ENCODE results near the gene PACS2. TPM values are rescaled to one million over a fixed set of nuclear protein-coding genes. Genes with fewer than 3 reads are reported as not detected.

Gene PACS2
- total and polyA plus RNA-seq, 2 experiments from 2014 or later, result 10.0 to 39.7 TPM

DNA sequence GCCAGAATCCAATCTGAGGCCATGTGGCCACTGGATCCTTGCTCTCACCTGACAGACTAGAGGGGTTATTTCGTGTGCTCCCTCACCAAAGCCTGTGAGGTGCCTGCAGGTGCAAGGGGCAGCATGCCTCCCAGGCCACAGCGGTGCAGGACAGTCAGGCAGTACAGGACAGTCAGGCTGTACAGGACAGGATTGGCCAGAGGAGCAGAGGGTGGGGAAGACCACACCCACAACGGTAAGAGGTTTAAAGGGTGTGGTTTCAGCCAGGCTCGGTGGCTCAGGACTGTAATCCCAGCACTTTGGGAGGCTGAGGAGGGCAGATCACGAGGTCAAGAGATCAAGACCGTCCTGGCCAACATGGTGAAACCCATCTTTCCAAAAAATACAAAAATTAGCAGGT is 10.6 kb upstream of the PACS2 start:
- Histone ChIP-seq H4K20me1 (ENCODE audit: insufficient read depth) (no peaks in the 10 kb centered on the region), H2AFZ (no peak overlapping the region), H3K27me3 (replicated peaks; ENCODE audit: insufficient read depth) (no peaks in the 10 kb centered on the region), H3K9ac (no peak overlapping the region), H3K4me3 (no peak overlapping the region), H3K4me1 (ENCODE audit: insufficient read depth) (no peaks in the 10 kb centered on the region), H3K4me2 (ENCODE audit: unreplicated experiment) (no peak overlapping the region), H3K79me2 (ENCODE audit: insufficient read depth) (peaks cover 11% of the 10 kb centered on the region), H3K36me3 (ENCODE audit: low read depth) (no peaks in the 10 kb centered on the region), H3F3A (ENCODE audit: insufficient read depth) (no peaks in the 10 kb centered on the region), H3K27ac (no peak overlapping the region), H3K9me3 (ENCODE audit: low read depth) (no peaks in the 10 kb centered on the region), H3K9me2 (ENCODE audit: insufficient read depth) (no peaks in the 10 kb centered on the region)
- WGBS, 2 experiments (ENCODE audit: low coverage in 1 of 2, low lambda C conversion rate in 2 of 2, missing lambda C conversion rate in 2 of 2), result 77 to 78% methylated on average over 6 of the region's 6 CpGs
- in situ Hi-C loops (cut with MboI), result no loop called here
- TF ChIP-seq EZH2 (IDR thresholded peaks at IDR 0.05; ENCODE audit: insufficient read depth, poor library complexity, severe bottlenecking), result no peak
- DNase-seq, result no peak

DNA sequence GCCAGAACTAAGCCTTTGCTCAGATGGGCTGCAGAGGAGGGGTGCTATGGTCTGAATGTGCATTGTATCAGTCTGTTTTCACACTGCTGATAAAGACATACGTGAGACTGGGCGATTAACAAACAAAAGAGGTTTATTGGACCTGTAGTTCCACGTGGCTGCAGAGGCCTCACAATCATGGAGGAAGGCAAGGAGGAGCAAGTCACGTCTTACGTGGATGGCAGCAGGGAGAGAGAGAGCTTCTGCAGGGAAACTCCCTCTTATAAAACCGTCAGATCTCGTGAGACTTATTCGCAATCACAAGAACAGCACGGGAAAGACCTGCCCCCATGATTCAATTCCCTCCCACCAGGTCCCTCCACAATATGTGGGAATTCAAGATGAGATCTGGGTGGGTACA is 10.0 kb upstream of the PACS2 start:
- no peaks in the 10 kb centered on the region for H3K27me3 ChIP-seq (replicated peaks; ENCODE audit: insufficient read depth)
- no peaks in the 10 kb centered on the region for H3K36me3 ChIP-seq (ENCODE audit: low read depth)
- no peak overlapping the region for H3K4me3 ChIP-seq
- no peaks in the 10 kb centered on the region for H3K9me3 ChIP-seq (ENCODE audit: low read depth)
- H4K20me1 ChIP-seq (ENCODE audit: insufficient read depth), result no peaks in the 10 kb centered on the region
- no peak overlapping the region for H3K27ac ChIP-seq
- H2AFZ ChIP-seq, result no peak overlapping the region
- H3K9me2 ChIP-seq (ENCODE audit: insufficient read depth), result no peaks in the 10 kb centered on the region
- no peaks in the 10 kb centered on the region for H3K4me1 ChIP-seq (ENCODE audit: insufficient read depth)
- TF ChIP-seq EZH2phosphoT487 (IDR thresholded peaks at IDR 0.05; ENCODE audit: insufficient read depth, low read depth) (no peak), EZH2 (IDR thresholded peaks at IDR 0.05; ENCODE audit: insufficient read depth, poor library complexity, severe bottlenecking) (no peak)
- 78% methylated on average over 9 of the region's 9 CpGs for WGBS, 2 experiments (ENCODE audit: low coverage in 1 of 2, low lambda C conversion rate in 2 of 2, missing lambda C conversion rate in 2 of 2)
- H3F3A ChIP-seq (ENCODE audit: insufficient read depth), result no peaks in the 10 kb centered on the region
- H3K79me2 ChIP-seq (ENCODE audit: insufficient read depth), result peaks cover 5% of the 10 kb centered on the region
- DNase-seq, result no peak
- in situ Hi-C loops (cut with MboI), result no loop called here
- no peak overlapping the region for H3K9ac ChIP-seq
- H3K4me2 ChIP-seq (ENCODE audit: unreplicated experiment), result no peak overlapping the region

DNA sequence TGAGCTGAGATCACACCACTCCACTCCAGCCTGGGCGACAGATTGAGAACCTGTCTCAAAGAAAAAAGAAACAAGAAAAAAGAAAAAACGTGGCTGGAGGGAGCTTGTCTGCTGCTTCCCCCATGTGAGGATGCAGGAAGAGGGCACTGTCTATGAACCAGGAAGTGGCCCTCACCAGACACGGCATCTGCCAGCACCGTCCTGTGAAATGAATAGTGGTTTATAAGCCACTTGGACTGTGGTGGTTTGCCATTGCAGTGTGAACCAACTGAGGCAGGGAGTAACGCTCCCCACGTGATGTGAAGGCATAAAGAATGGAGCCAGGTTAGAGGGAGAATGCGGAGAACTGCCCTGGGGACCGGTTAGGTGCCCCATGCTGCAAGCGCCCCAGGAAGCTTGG is 9.2 kb upstream of the PACS2 start:
- Histone ChIP-seq H2AFZ (no peak overlapping the region), H3K4me1 (ENCODE audit: insufficient read depth) (no peaks in the 10 kb centered on the region), H3K79me2 (ENCODE audit: insufficient read depth) (no peaks in the 10 kb centered on the region), H3K4me3 (no peak overlapping the region), H3K9ac (no peak overlapping the region), H3K9me2 (ENCODE audit: insufficient read depth) (no peaks in the 10 kb centered on the region), H4K20me1 (ENCODE audit: insufficient read depth) (no peaks in the 10 kb centered on the region), H3K4me2 (ENCODE audit: unreplicated experiment) (no peak overlapping the region), H3F3A (ENCODE audit: insufficient read depth) (no peaks in the 10 kb centered on the region), H3K9me3 (ENCODE audit: low read depth) (no peaks in the 10 kb centered on the region), H3K27ac (no peak overlapping the region), H3K36me3 (ENCODE audit: low read depth) (no peaks in the 10 kb centered on the region), H3K27me3 (replicated peaks; ENCODE audit: insufficient read depth) (no peaks in the 10 kb centered on the region)
- in situ Hi-C loops (cut with MboI), result no loop called here
- no peak for DNase-seq
- TF ChIP-seq EZH2 (IDR thresholded peaks at IDR 0.05; ENCODE audit: insufficient read depth, poor library complexity, severe bottlenecking), result no peak
- TF ChIP-seq EZH2phosphoT487 (IDR thresholded peaks at IDR 0.05; ENCODE audit: insufficient read depth, low read depth), result no peak
- 80 to 88% methylated on average over 9 of the region's 9 CpGs for WGBS, 2 experiments (ENCODE audit: low coverage in 1 of 2, low lambda C conversion rate in 2 of 2, missing lambda C conversion rate in 2 of 2)

DNA sequence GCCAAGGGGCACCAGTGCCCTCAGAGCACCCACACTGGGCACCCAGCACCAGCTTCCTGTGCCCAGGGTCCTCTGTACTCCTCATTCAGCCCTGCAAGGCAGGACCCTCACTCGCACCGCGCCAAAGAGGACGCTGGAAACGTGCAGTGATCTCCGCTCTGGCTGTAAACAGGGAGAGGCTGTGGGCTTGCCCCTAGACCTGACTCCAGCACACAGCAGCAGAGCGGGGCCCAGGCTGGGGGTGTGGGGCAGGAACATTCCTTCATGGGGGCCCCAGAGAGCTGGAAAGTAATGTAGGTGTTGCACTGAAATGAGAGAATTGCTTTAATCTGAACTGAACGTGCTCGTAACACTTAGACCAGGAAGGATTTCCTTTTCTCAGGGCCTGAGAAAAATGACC is 8.8 kb upstream of the PACS2 start:
- DNase-seq, result no peak
- no peaks in the 10 kb centered on the region for H3K9me3 ChIP-seq (ENCODE audit: low read depth)
- no peak overlapping the region for H3K9ac ChIP-seq
- no peak overlapping the region for H2AFZ ChIP-seq
- H3F3A ChIP-seq (ENCODE audit: insufficient read depth), result no peaks in the 10 kb centered on the region
- H3K4me2 ChIP-seq (ENCODE audit: unreplicated experiment), result no peak overlapping the region
- H3K79me2 ChIP-seq (ENCODE audit: insufficient read depth), result no peaks in the 10 kb centered on the region
- H3K36me3 ChIP-seq (ENCODE audit: low read depth), result no peaks in the 10 kb centered on the region
- WGBS, 2 experiments (ENCODE audit: low coverage in 1 of 2, low lambda C conversion rate in 2 of 2, missing lambda C conversion rate in 2 of 2), result 89 to 95% methylated on average over 9 of the region's 9 CpGs
- H3K27ac ChIP-seq, result no peak overlapping the region
- no peaks in the 10 kb centered on the region for H3K27me3 ChIP-seq (replicated peaks; ENCODE audit: insufficient read depth)
- H4K20me1 ChIP-seq (ENCODE audit: insufficient read depth), result no peaks in the 10 kb centered on the region
- TF ChIP-seq EZH2 (IDR thresholded peaks at IDR 0.05; ENCODE audit: insufficient read depth, poor library complexity, severe bottlenecking) (no peak), EZH2phosphoT487 (IDR thresholded peaks at IDR 0.05; ENCODE audit: insufficient read depth, low read depth) (no peak)
- no peaks in the 10 kb centered on the region for H3K4me1 ChIP-seq (ENCODE audit: insufficient read depth)
- H3K9me2 ChIP-seq (ENCODE audit: insufficient read depth), result no peaks in the 10 kb centered on the region
- H3K4me3 ChIP-seq, result no peak overlapping the region
- in situ Hi-C loops (cut with MboI), result no loop called here

DNA sequence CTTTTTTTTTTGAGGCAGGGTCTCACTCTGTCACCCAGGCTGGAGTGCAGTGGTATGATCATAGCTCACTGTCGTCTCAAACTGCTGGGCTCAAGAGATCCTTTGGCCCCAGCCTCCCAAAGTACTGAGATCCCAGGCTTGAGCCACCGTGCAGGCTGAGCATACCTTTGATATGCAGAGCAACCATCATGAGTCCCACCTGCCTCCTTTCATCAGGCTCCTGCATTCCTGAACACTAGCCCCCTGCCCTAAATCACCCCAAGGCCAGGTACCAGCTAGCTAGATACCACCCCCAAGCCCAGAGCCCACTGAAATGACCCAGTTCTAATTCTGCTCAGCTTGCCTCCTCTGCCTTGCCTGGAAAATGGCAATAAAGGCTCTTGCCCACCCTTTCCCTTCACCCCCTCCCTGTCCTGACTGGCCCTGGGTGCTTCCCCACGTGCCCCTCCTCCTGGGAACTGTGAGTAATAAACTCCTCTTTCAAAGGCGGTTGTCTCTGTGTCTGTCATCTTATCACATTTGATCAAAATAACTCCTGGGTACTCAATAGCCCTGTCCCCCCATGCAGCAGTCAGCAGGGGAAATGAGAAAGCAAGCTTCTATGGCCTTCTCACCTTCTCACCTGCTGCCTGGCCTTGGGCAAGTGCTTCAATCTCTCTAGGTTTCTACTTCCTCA is 7.4 kb upstream of the PACS2 start:
- no peak for DNase-seq
- no peaks in the 10 kb centered on the region for H3K27me3 ChIP-seq (replicated peaks; ENCODE audit: insufficient read depth)
- in situ Hi-C loops (cut with MboI), result no loop called here

More for the DNA sequence above, 7.4 kb upstream of the PACS2 start:
- no peak overlapping the region for H3K9ac ChIP-seq
- H4K20me1 ChIP-seq (ENCODE audit: insufficient read depth), result no peaks in the 10 kb centered on the region
- no peaks in the 10 kb centered on the region for H3K36me3 ChIP-seq (ENCODE audit: low read depth)
- no peak overlapping the region for H3K4me3 ChIP-seq
- H3K4me1 ChIP-seq (ENCODE audit: insufficient read depth), result no peaks in the 10 kb centered on the region
- TF ChIP-seq EZH2 (IDR thresholded peaks at IDR 0.05; ENCODE audit: insufficient read depth, poor library complexity, severe bottlenecking) (no peak), EZH2phosphoT487 (IDR thresholded peaks at IDR 0.05; ENCODE audit: insufficient read depth, low read depth) (no peak)
- H3K27ac ChIP-seq, result no peak overlapping the region
- no peaks in the 10 kb centered on the region for H3F3A ChIP-seq (ENCODE audit: insufficient read depth)
- H3K4me2 ChIP-seq (ENCODE audit: unreplicated experiment), result no peak overlapping the region
- no peaks in the 10 kb centered on the region for H3K79me2 ChIP-seq (ENCODE audit: insufficient read depth)
- 46 to 64% methylated on average over 4 of the region's 4 CpGs for WGBS, 2 experiments (ENCODE audit: low coverage in 1 of 2, low lambda C conversion rate in 2 of 2, missing lambda C conversion rate in 2 of 2)
- H3K9me2 ChIP-seq (ENCODE audit: insufficient read depth), result no peaks in the 10 kb centered on the region
- H3K9me3 ChIP-seq (ENCODE audit: low read depth), result no peaks in the 10 kb centered on the region
- no peak overlapping the region for H2AFZ ChIP-seq

Data from GM23248 (cell line).